Adrenal gland (tissue), 12 donors: ENCODE measurements around the gene PANX2. TPM values are rescaled to one million over a fixed set of nuclear protein-coding genes. Genes with fewer than 3 reads are reported as not detected.

Source experiments
- DNase-seq, 7 donors: peaks; one replicate each; pipeline ENCODE4 v3.0.0-alpha.2; 2019 to 2020
- H3K27ac ChIP-seq, 5 donors: fragments of 200-600 bp; sonication (generic) in 4 of 5; 1 replicate in 3 of 5; 2 replicates in 2 of 5; pipeline versions ENCODE4 v1.5.1 to v1.8.0; 2016 to 2020; ENCODE audit warnings: mild to moderate bottlenecking in 1 of 5
- H3K27me3 ChIP-seq: fragments of 200-600 bp; 2 replicates; pipeline ENCODE4 v1.8.0; 2021
- H3K36me3 ChIP-seq, 2 donors: fragments of 200-600 bp; replicated peaks in 1 of 2; 1 replicate in 1 of 2; 2 replicates in 1 of 2; pipeline versions ENCODE4 v1.5.1 to v1.8.0; 2018 to 2022
- H3K4me1 ChIP-seq, 2 donors: fragments of 200-600 bp; replicated peaks in 1 of 2; 1 replicate in 1 of 2; 2 replicates in 1 of 2; pipeline versions ENCODE4 v1.5.1 to v1.8.0; 2018 to 2021
- H3K4me3 ChIP-seq, 4 donors: fragments of 200-600 bp; sonication (generic) in 3 of 4; one replicate each; pipeline ENCODE4 v1.5.1; 2016 to 2018
- H3K9me3 ChIP-seq, 3 donors: fragments of 200-600 bp; sonication (generic) in 1 of 3; replicated peaks in 1 of 3; 1 replicate in 2 of 3; 2 replicates in 1 of 3; pipeline versions ENCODE4 v1.5.1 to v1.8.0; 2016 to 2021
- CTCF ChIP-seq, 6 experiments: fragments of 450-650 bp in 4 of 6; fragments of 200-600 bp in 2 of 6; sonication (generic) in 1 of 6; IDR thresholded peaks; 1 replicate in 5 of 6; 2 replicates in 1 of 6; pipeline versions ENCODE4 v1.5.1 to v1.8.0; 2016 to 2021; ENCODE audit warnings: antibody characterized with exemption in 6 of 6, mild to moderate bottlenecking in 2 of 6, moderate library complexity in 1 of 6
- POLR2A ChIP-seq, 2 donors: fragments of 450-650 bp; IDR thresholded peaks; one replicate each; pipeline ENCODE4 v1.6.1; 2017; ENCODE audit warnings: antibody characterized with exemption in 2 of 2, mild to moderate bottlenecking in 2 of 2, moderate library complexity in 1 of 2
- WGBS, 4 donors: extraction: QIAGEN DNeasy Blood & Tissue Kit in 2 of 4; methylation state at CpG; one replicate each; pipeline versions ENCODE4 v1.1.5 to v1.1.7; 2013 to 2017; 5-methylcytosine and 5-hydroxymethylcytosine counted together
- intact Hi-C, 2 donors: fragments of 100-400 bp; cut with DNase I; formaldehyde crosslinking; loops; one replicate each; pipeline versions ENCODE4 v1.14.1 to v1.15.0; 2022 to 2023
- polyA plus RNA-seq, 3 donors: library from polyadenylated mRNA; stranded (reverse); fragments of 200-250 nt in 2 of 3; fragments of 350-450 nt in 1 of 3; fragmentation: Illumina TruSeq in 1 of 3; extraction: RNeasy Lipid Tissue Mini Kit (QIAGEN cat#74804) in 1 of 3; gene quantifications; one replicate each; pipeline ENCODE4 v1.2.3, GENCODE V29; 2013 to 2014
- total RNA-seq, 9 donors: library from RNA; depleted of rRNA in 4 of 9; stranded (reverse); fragments of >200 nt in 4 of 9; fragments of 120-200 nt in 1 of 9; fragmentation: NEBNext Ultra II Directional in 1 of 9; extraction: Animal tissue kit (Norgen Biotek cat#: 25700) in 1 of 9; gene quantifications; one replicate each; pipeline versions ENCODE4 v1.1.0 to v1.2.4, GENCODE V29; 2013 to 2023
- donor health status: healthy with polysubstance abuse.
- donor health status: Bipolar disorder and iron deficiency.
- donor health status: DM: yes; HTN: yes; CAD: no.
- donor health status: DM: no; HTN: no; CAD: no.
- donor health status: DM: no; HTN: no; CAD: no.
- donor health status: DM: yes; HTN: yes; CAD: no.

Gene PANX2
- total and polyA plus RNA-seq, 12 donors = 0.22 to 4.1 (median 0.70) TPM

DNA sequence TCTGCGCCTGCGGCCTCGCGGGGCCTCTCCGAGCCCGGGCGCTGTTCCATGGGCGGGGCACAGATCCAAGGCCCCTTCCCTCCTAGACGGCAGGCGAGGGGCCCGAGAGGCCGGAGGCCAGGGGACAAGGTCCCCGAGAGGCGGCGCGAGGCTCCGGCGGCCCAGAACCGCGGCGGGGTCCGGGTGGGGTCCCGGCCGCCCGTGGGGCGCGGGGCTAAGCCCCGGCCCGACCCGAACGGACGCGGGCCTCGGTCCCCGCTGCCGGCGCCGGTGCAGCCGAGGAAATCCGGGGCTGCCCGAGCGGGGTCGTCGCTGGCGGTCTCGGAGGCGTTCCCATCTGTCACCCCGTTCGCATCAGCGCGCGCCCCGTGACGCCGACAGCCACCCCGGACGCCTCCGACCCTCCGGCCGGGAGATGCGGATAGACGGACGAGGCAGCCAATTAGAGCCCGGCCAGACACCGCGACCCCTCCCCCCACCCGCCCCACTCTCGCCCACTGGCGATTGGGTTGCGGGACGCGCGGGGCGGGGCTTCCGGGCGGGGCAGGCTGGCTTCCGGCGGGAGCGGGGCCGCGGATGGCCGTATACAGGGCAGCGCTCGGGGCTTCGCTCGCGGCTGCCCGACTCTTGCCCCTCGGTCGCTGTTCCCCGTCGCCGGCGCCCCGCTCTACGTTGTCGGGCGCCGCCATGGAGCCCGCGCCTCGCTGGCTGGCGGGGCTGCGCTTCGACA, 30.1 kb downstream of the PANX2 start, which contains the start of gene SELENOO:
TSS of gene SELENOO (plus strand) at position 551 of the 730 bp plus-strand sequence. CDS start at position 577, 26 bp downstream.
- Histone ChIP-seq H3K27ac (peak within 1 kb of the TSS in 4 of 5 donors; percentile 47 to 95 (median 62)), H3K36me3 (peaks cover 0 to 5% of the 10 kb centered on the region in 2 donors), H3K4me1 (peaks cover 22 to 23% of the 10 kb centered on the region in 2 donors), H3K27me3 (no peaks in the 10 kb centered on the region), H3K4me3 (peak within 1 kb of the TSS in 3 of 4 donors; percentile 15 to 71 (median 59)), H3K9me3 (no peaks in the 10 kb centered on the region)
- TF ChIP-seq POLR2A (IDR thresholded peaks at IDR 0.05) = peak; percentile 68 to 76
- no peak for TF ChIP-seq CTCF (IDR thresholded peaks at IDR 0.05)
- intact Hi-C loops = no loop called here
- peak; percentile 86 to 95 (median 91) for DNase-seq
- 0% methylated on average over 34 to 103 of the region's 105 CpGs; no CpG with 5 or more reads in 1 of the 4 donors for WGBS, 4 donors

DNA sequence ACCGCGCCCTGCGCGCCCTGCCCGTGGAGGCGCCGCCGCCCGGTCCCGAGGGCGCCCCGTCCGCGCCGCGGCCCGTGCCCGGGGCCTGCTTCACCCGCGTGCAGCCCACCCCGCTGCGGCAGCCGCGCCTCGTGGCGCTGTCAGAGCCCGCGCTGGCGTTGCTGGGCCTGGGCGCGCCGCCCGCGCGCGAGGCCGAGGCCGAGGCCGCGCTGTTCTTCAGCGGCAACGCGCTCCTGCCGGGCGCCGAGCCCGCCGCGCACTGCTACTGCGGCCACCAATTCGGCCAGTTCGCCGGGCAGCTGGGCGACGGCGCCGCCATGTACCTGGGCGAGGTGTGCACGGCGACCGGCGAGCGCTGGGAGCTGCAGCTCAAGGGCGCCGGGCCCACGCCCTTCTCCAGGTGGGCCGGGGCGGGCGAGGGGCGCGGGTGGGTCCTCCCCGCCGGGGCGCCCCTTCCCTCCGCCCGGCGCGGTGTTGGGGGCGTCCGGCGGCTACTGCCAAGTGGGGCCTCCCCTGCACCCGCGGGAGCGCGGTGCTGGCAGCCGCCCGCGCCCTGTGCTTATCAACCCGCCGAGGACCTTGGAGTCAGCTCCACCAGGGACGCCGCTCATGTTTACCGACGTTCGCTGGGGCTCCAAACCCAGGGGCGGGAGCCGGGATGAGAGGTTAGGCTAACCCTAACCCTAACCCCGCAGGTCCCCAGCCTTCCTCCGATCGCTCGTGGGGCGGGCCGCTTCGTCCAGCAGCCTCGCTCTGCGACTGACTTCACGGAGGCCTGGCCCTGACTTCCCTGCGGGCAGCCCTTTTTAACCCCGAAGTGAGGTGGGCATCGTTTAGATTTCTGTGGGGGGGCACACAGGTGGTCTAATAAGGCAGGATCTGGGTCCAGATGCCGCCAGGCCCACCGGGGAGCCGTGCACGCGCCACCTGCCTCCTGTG, 30.9 kb downstream of the PANX2 start:
- Histone ChIP-seq H3K27ac (peak overlapping the region in 4 of 5 donors; percentile 47 to 95 (median 62)), H3K27me3 (no peaks in the 10 kb centered on the region), H3K4me3 (peak overlapping the region in 3 of 4 donors; percentile 15 to 71 (median 59)), H3K9me3 (no peaks in the 10 kb centered on the region), H3K4me1 (peaks cover 22 to 23% of the 10 kb centered on the region in 2 donors), H3K36me3 (peaks cover 0 to 9% of the 10 kb centered on the region in 2 donors)
- intact Hi-C loops = no loop called here
- peak in 4 of 7 donors; percentile 22 to 57 (median 46) for DNase-seq
- WGBS, 4 donors = 1 to 20% (median 9%) methylated on average over 5 to 113 of the region's 115 CpGs
- TF ChIP-seq POLR2A (IDR thresholded peaks at IDR 0.05) = no peak
- TF ChIP-seq CTCF (IDR thresholded peaks at IDR 0.05) = no peak

DNA sequence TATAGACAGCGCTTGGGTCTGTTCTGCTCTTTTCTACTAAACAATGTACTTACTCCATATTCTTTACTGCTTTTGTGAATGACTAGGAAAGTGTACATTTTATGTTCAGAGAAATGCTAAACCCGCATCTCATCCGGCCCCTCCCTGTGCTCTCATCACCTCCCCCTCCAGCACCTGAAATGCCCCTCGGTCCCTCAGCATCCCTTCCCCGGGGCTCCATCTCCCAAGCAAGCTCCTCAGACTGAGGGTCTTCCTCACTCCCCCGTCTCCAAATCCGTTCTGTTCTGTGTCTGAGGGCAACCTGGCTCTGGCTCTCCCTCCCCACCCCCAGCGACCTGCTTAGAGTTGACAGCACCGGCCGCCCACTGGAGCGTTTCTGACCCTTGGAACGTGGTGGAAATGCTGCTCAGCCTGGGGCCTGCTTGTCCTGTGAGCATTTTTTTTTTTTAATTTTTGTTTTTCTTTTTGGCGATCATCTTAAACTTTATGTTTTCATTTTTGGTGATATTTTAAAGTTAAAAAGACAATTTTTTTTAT, 31.7 kb downstream of the PANX2 start:
- no peak for DNase-seq
- Histone ChIP-seq H3K4me1 (peaks cover 22 to 23% of the 10 kb centered on the region in 2 donors), H3K36me3 (peaks cover 0 to 16% of the 10 kb centered on the region in 2 donors), H3K4me3 (peak overlapping the region in 1 of 4 donors; percentile 71), H3K9me3 (no peaks in the 10 kb centered on the region), H3K27ac (no peak overlapping the region), H3K27me3 (no peaks in the 10 kb centered on the region)
- 66 to 71% (median 67%) methylated on average over 13 of the region's 13 CpGs for WGBS, 4 donors
- intact Hi-C loops = no loop called here
- TF ChIP-seq CTCF (IDR thresholded peaks at IDR 0.05) (no peak), POLR2A (IDR thresholded peaks at IDR 0.05) (no peak)
